MM.1S (cell line): Measurements from ENCODE around the gene CCL16.

Experiments
- DNase-seq: peaks from one replicate; pipeline ENCODE4 v3.0.0-alpha.2; 2015
- H2AFZ ChIP-seq: fragments of 300-600 bp; sonication (generic); 2 replicates; pipeline ENCODE4 v1.6.0; 2016; ENCODE audit warnings: antibody characterized with exemption, low read length
- H3F3A ChIP-seq: fragments of 300-600 bp; sonication (generic); 2 replicates; pipeline ENCODE4 v1.6.1; 2016; ENCODE audit warnings: mild to moderate bottlenecking, antibody characterized with exemption, low read length, moderate library complexity, mixed read lengths; ENCODE audit not compliant: insufficient read depth
- H3K27ac ChIP-seq: fragments of 300-600 bp; sonication (generic); 2 replicates; pipeline ENCODE4 v1.5.1; 2016; ENCODE audit warnings: mild to moderate bottlenecking, low read length
- H3K27me3 ChIP-seq: fragments of 300-600 bp; sonication (generic); replicated peaks from 2 replicates; pipeline ENCODE4 v1.6.0; 2016; ENCODE audit warnings: low read length; ENCODE audit not compliant: insufficient read depth
- H3K36me3 ChIP-seq: fragments of 300-600 bp; sonication (generic); replicated peaks from 2 replicates; pipeline ENCODE4 v1.6.1; 2016; ENCODE audit warnings: mild to moderate bottlenecking, low read length, mixed read lengths; ENCODE audit not compliant: insufficient read depth
- H3K4me1 ChIP-seq: fragments of 300-600 bp; sonication (generic); 2 replicates; pipeline ENCODE4 v1.6.1; 2016; ENCODE audit warnings: low read length, mixed read lengths
- H3K4me2 ChIP-seq: fragments of 300-600 bp; sonication (generic); 2 replicates; pipeline ENCODE4 v1.6.0; 2016; ENCODE audit warnings: low read depth, low read length
- H3K4me3 ChIP-seq: fragments of 300-600 bp; sonication (generic); 2 replicates; pipeline ENCODE4 v1.5.1; 2016; ENCODE audit warnings: low read length, mixed read lengths
- H3K79me2 ChIP-seq: fragments of 300-600 bp; sonication (generic); 2 replicates; pipeline ENCODE4 v1.6.1; 2016; ENCODE audit warnings: mixed run types, low read length, mixed read lengths
- H3K9ac ChIP-seq: fragments of 300-600 bp; sonication (generic); 2 replicates; pipeline ENCODE4 v1.6.1; 2016; ENCODE audit warnings: low read length, mixed read lengths
- H3K9me2 ChIP-seq: fragments of 300-600 bp; sonication (generic); replicated peaks from 2 replicates; pipeline ENCODE4 v1.6.1; 2016; ENCODE audit warnings: mild to moderate bottlenecking, low read length, mixed read lengths; ENCODE audit not compliant: insufficient read depth
- H3K9me3 ChIP-seq: fragments of 300-600 bp; sonication (generic); replicated peaks from 2 replicates; pipeline ENCODE4 v1.6.1; 2016; ENCODE audit warnings: mild to moderate bottlenecking, low read length, mixed read lengths; ENCODE audit not compliant: insufficient read depth
- H4K20me1 ChIP-seq: fragments of 300-600 bp; sonication (generic); 2 replicates; pipeline ENCODE4 v1.6.1; 2016; ENCODE audit warnings: mild to moderate bottlenecking, low read length, moderate library complexity, mixed read lengths; ENCODE audit not compliant: insufficient read depth
- CTCF ChIP-seq: fragments of 300-600 bp; sonication (generic); IDR thresholded peaks from 2 replicates; pipeline ENCODE4 v1.5.1; 2016; ENCODE audit warnings: antibody characterized with exemption, low read length, mixed read lengths
- EZH2 ChIP-seq: fragments of 300-600 bp; sonication (generic); optimal IDR thresholded peaks from 2 replicates; pipeline ENCODE3; 2017; ENCODE audit warnings: low read depth, mild to moderate bottlenecking, antibody characterized with exemption, low read length, mixed read lengths
- EZH2phosphoT487 ChIP-seq: fragments of 300-600 bp; sonication (generic); IDR thresholded peaks from 2 replicates; pipeline ENCODE4 v1.6.1; 2018; ENCODE audit warnings: antibody characterized with exemption, low read length

The CCL16 gene

GRCh38 chr17:35982409-35983191, 1.3 kb upstream of the CCL16 start:
- no peaks in the 10 kb centered on the region for H3K27me3 ChIP-seq
- no peaks in the 10 kb centered on the region for H3K9me2 ChIP-seq
- no peak overlapping the region for H3K4me2 ChIP-seq
- no peak overlapping the region for H2AFZ ChIP-seq
- H3F3A ChIP-seq: no peaks in the 10 kb centered on the region
- H3K9me3 ChIP-seq: no peaks in the 10 kb centered on the region
- H4K20me1 ChIP-seq: no peaks in the 10 kb centered on the region
- no peak overlapping the region for H3K4me3 ChIP-seq
- no peak overlapping the region for H3K27ac ChIP-seq
- H3K4me1 ChIP-seq: no peaks in the 10 kb centered on the region
- no peaks in the 10 kb centered on the region for H3K36me3 ChIP-seq
- DNase-seq: no peak
- no peaks in the 10 kb centered on the region for H3K79me2 ChIP-seq
- no peak for TF ChIP-seq EZH2
- TF ChIP-seq CTCF: no peak
- TF ChIP-seq EZH2phosphoT487: no peak
- no peak overlapping the region for H3K9ac ChIP-seq

- Histone ChIP-seq H3K9me3 (no peaks in the 10 kb centered on the region), H2AFZ (no peak overlapping the region), H3K27me3 (no peaks in the 10 kb centered on the region), H3K27ac (no peak overlapping the region), H3F3A (no peaks in the 10 kb centered on the region), H3K36me3 (no peaks in the 10 kb centered on the region), H3K79me2 (no peaks in the 10 kb centered on the region), H3K4me2 (no peak overlapping the region), H3K4me3 (no peak overlapping the region), H3K4me1 (no peaks in the 10 kb centered on the region), H4K20me1 (no peaks in the 10 kb centered on the region), H3K9ac (no peak overlapping the region), H3K9me2 (no peaks in the 10 kb centered on the region)
- TF ChIP-seq CTCF: peak; percentile 42
- TF ChIP-seq EZH2phosphoT487: no peak
- no peak for DNase-seq
These were observed 622 bp upstream of the CCL16 start for GRCh38 chr17:35981908-35982330.

GRCh38 chr17:35978346-35978745, 3.0 kb downstream of the CCL16 start:
- H3K4me1 ChIP-seq: 0 out of 2 replicates have a peak, but pooled peaks cover 7% of the 10 kb centered on the region
- H3K79me2 ChIP-seq: no peaks in the 10 kb centered on the region
- H3K36me3 ChIP-seq: no peaks in the 10 kb centered on the region
- H3K27me3 ChIP-seq: no peaks in the 10 kb centered on the region
- no peaks in the 10 kb centered on the region for H3K9me2 ChIP-seq
- H3K4me2 ChIP-seq: no peak overlapping the region
- no peaks in the 10 kb centered on the region for H3F3A ChIP-seq
- no peak overlapping the region for H3K27ac ChIP-seq
- H3K9ac ChIP-seq: no peak overlapping the region
- no peaks in the 10 kb centered on the region for H3K9me3 ChIP-seq
- no peak overlapping the region for H2AFZ ChIP-seq
- no peak overlapping the region for H3K4me3 ChIP-seq
- DNase-seq: no peak
- H4K20me1 ChIP-seq: no peaks in the 10 kb centered on the region
- TF ChIP-seq EZH2phosphoT487 (no peak), EZH2 (no peak), CTCF (no peak)
